Colon (tissue), 2 donors: ENCODE measurements around the gene NOP58.
"Not testable (repeated sequence)": the region's sequence is repeated elsewhere in the genome, so short reads cannot be mapped to it uniquely, and the experiment has no call there.

Experiments used
- FAIRE-seq: peaks from 2 replicates; lab custom pipeline; 2012; peaks lifted over from hg19 to GRCh38; lab: Jason Lieb, UNC
- donor health status: control.
- donor health status: control.

The NOP58 gene

DNA sequence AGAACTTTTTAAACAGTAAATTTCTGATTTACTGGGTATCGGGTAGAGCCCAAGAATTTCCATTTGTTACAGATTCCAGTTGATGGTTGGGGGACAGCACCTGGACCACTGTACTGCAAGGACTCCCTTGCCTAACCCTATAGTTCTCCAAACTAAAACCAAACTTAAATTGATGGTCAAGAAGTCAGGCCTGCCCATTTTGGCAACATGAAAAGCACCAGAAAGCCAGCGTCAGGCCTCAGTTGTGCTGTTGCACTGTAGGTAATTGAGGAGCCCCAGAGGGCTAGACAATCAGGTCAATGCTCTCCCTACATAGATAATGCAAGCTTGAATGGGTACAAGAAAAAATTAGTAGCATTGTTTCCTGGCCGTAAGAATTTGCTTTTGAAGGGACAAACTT is 40.5 kb downstream of the NOP58 start:
- no peak for FAIRE-seq

DNA sequence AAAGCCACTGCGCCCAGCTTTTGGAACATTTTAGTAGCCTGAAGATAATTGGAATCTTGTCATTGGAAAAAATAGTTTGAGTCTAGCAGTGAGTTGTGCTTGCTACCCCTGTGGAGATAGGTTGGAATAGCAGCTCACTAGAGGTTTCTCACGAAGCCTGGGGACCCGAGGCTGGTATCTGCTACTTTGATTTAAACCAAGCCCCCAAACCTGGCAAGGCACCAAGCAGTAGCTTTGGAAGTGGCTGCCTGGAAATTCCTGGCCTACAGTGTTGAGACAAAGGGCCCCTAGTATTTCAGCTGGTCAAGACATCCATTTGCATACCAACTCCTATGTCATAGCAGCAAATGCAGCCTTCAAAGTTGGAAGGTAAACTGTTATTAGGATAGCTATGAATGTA is 42.1 kb downstream of the NOP58 start:
- no peak for FAIRE-seq

DNA sequence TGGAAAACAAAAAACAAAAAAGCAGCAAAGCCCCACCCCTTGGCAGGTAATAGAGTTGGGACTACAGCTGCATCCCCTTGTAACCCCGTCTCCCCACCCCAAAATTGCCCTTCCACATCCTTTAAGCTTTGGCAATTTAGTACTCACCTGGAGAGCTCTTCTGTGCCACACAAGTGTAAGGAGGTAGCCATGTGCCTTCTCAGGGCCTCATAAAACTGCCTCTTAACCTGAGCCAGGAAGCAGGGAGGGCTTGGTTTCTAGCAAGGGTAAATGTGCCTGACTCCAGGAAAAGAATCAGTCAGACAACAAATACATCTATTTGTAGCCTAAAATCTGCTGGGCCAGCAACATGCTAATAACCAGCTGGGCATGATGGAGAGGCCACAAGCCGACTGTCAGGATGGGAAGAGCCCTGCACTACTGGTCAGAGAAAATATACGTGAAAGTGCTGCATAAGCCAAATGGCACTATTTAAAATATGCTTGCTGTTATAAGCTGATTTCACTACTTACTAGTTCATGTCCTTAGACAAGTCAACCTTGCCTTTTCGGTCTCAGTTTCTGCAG is 46.3 kb downstream of the NOP58 start:
- no peak for FAIRE-seq

DNA sequence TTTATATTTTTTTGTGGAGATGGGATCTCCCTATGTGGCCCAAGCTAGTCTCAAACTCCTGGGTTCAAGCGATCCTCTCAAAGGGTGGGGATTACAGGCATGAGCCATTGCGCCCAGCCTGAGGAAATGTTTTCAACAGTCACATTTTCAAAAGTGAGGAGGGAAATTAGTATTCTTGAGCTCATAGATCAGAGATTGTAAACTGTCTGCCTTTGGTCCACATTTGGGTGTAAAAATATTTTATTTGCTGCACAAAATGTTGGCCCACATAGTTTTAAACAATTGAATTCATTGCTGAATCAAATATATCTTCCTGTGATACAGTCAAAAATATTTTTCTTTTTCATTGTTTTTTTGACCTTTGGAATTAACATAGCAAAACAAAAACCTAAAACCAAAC is 48.6 kb downstream of the NOP58 start:
- no peak for FAIRE-seq

- FAIRE-seq, result no peak
Observed at GRCh38 chr2:202317080-202317857, 51.7 kb downstream of the NOP58 start.

DNA sequence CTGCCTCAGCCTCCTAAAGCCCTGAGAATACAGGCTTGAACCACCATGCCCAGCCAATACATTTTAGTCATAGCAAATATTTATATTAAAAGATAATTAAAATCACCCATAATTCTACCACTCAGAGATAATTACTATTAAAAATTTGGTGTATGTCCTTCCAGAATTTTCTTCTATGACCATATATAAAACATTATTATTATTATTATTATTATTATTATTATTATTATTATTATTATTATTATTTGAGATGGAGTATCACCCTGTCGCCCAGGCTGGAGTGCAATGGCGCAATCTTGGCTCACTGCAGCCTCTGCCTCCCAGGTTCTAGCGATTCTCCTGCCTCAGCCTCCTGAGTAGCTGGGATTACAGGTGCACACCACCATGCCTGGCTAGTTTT is 54.8 kb downstream of the NOP58 start:
- not testable (repeated sequence) for FAIRE-seq

DNA sequence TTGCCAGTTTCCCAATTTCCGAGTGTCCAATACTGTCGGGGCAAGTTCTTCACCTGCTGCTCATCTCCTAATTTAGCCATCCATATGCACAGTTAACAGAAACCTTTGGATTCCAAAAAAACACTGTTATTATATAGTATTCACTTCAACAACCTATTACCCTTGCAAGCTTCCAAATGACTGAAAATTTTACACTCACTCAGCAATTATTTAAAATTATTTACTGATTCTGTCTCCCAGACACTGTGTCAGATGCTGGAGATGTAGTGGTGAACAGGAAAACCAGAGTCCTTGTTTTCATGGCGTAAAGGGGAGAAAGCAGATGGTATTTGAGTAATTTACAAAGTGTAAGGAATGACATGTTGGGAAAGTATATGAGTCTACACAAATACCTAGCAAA is 56.9 kb downstream of the NOP58 start:
- no peak for FAIRE-seq

GRCh38 chr2:202327858-202328257 is 62.3 kb downstream of the NOP58 start:
- no peak for FAIRE-seq

DNA sequence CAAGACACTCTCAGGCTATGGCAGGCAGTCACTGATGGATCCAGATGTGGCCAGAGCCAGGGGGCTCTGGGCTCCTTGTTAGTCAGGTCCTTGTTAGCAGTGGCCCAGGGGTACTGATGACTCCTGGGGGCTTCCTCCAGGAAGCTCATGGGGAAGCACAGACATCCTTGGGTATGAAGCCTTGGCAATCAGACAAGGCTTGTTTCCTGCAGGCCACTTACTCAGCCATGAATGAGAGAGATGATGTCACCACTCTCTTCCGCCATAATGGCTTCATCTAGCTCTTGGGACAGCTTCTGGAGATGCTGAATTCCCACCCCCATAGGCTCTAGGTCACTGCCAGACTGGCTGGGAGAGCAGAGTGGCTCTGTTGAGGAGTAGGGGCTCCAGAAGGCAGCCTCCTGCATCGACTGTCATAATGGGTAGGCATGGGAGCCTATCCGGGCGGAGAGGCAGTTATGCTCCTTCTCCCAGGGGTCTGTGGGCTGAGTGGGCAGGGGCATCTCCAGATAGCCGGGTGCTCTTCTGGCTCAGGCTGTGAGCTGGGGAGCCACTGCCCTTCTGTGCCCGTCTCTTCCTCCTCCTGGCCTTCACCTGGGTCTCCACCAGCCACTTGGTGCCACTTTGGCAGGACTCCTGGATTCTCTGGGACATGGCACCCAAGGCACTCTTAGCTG is 70.4 kb downstream of the NOP58 start:
- FAIRE-seq, result no peak

GRCh38 chr2:202337151-202337550 is 71.6 kb downstream of the NOP58 start:
- no peak for FAIRE-seq

GRCh38 chr2:202337706-202338346 is 72.3 kb downstream of the NOP58 start:
- no peak for FAIRE-seq

DNA sequence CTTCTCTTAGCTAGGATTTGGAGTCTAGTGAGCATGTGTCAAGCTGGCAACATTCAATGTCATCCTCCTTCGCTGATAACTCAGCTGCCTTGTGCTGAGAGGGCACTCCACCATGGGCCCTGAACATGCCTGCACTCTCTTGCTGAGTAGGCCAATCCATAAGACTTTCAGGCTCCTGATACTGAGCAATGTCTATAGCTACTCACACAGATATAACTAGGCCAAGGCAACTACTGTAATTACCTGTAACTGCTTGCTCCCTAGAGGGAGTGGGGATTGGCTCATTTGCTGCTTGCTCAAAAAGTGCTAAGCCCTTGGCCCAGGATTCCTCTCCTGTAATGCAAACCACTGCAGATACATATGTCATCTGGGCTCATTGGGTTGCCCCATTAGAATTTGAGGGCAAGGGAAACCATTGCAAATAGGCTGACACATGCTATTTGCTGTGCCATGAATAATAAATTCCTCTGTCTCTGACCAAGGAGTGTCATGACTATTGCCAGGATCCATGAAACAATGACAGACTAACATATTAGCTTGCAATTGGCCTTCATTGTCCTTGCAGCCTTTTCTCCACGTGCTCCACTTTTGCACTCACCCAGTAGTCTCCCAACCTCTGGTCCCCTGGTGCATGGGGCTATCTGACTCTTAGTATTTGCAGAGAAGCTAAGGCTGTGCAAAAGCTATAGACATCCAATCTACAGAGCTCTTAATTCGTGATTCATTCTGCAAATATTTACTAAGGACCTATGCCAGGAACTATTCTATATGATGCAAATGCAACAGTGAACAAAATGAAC is 73.7 kb downstream of the NOP58 start:
- FAIRE-seq, result no peak

DNA sequence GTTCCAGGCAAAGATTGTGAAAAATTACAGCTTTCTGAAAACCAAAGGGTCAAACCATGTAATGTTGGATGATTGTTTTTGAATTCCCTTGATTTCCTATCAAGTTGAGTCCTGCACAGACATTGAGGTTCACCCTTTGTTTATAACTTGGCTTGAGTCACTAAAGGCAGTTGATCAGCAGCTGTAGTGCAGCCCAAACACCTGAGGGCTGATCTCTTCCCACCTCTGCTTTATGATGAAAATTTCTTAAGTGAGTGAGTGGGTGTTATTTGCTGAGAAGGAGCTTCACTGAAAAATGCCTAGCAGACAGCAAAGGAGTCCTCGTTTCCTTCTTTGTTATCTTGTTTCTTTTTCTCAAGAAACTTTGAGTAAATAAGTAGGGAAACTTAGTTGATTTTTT is 78.6 kb downstream of the NOP58 start:
- FAIRE-seq, result no peak

GRCh38 chr2:202346180-202346579 is 80.6 kb downstream of the NOP58 start:
- no peak for FAIRE-seq
